Measurements from ENCODE around the gene RFC4.

DNA sequence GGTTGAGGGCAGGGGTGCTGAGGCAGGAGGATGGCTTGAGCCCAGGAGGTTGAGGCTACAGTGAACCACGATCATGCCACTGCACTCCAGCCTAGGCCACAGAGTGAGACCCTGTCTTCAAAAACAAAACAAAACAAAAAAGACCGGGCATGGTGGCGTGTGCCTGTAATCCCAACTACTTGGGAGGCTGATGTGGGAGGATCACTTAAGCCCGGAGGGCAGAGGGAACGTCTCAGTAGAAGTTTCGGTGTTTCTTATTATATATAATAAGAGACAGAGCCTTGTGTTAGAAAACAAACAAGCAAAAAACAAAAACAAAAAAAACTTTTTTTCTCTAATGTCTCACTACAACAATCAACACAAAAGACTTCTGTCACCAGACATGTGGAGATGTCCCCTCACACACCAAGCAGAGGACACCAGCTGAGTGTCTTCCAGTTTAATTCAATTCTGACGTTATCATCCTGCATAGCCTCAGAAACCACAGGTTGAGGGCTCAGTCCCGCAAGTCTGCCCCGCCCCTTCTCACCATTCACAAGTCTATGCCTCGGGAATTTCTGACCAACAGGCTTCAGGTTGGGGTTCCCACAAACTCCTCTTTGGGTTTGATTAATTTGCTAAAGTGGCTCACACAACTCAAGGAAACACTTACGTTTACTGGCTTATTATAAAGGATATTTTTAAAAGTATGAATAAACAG is 46.9 kb downstream of the RFC4 start:
- no peak for TF ChIP-seq POLR2A (IDR thresholded peaks at IDR 0.05)
- TF ChIP-seq, protein P1, sequence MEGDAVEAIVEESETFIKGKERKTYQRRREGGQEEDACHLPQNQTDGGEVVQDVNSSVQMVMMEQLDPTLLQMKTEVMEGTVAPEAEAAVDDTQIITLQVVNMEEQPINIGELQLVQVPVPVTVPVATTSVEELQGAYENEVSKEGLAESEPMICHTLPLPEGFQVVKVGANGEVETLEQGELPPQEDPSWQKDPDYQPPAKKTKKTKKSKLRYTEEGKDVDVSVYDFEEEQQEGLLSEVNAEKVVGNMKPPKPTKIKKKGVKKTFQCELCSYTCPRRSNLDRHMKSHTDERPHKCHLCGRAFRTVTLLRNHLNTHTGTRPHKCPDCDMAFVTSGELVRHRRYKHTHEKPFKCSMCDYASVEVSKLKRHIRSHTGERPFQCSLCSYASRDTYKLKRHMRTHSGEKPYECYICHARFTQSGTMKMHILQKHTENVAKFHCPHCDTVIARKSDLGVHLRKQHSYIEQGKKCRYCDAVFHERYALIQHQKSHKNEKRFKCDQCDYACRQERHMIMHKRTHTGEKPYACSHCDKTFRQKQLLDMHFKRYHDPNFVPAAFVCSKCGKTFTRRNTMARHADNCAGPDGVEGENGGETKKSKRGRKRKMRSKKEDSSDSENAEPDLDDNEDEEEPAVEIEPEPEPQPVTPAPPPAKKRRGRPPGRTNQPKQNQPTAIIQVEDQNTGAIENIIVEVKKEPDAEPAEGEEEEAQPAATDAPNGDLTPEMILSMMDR (IDR thresholded peaks at IDR 0.05) = no peak

Measured in heart left ventricle (tissue), 13 donors.